PFSK-1 (cell line): ENCODE measurements around the gene CA12.

Experiments used
- FOXP2 ChIP-seq: optimal IDR thresholded peaks from 2 replicates; pipeline ENCODE3; 2011; ENCODE audit warnings: borderline replicate concordance, control low read depth, inconsistent platforms; ENCODE audit not compliant: insufficient read depth; ENCODE audit errors: extremely low read length, extremely low read depth
- POLR2AphosphoS5 ChIP-seq: IDR thresholded peaks from 2 replicates; pipeline ENCODE4 v1.6.1; 2012; ENCODE audit warnings: low read depth, mild to moderate bottlenecking, control low read depth, low read length, moderate library complexity
- TAF1 ChIP-seq: IDR thresholded peaks from 2 replicates; pipeline ENCODE4 v1.6.1; 2012; ENCODE audit warnings: low read length, control low read depth, borderline replicate concordance; ENCODE audit not compliant: insufficient read depth
- TF ChIP-seq, protein P1 (sequence below), 2 experiments: IDR thresholded peaks; 2 replicates each; pipeline versions ENCODE4 v1.6.1 to v1.8.0; 2011 to 2012; ENCODE audit warnings: low read depth in 2 of 2, low read length in 2 of 2, control low read depth in 1 of 2, inconsistent platforms in 1 of 2, mild to moderate bottlenecking in 1 of 2, moderate library complexity in 1 of 2; ENCODE audit not compliant: insufficient read depth in 1 of 2

- TF ChIP-seq, protein P1, sequence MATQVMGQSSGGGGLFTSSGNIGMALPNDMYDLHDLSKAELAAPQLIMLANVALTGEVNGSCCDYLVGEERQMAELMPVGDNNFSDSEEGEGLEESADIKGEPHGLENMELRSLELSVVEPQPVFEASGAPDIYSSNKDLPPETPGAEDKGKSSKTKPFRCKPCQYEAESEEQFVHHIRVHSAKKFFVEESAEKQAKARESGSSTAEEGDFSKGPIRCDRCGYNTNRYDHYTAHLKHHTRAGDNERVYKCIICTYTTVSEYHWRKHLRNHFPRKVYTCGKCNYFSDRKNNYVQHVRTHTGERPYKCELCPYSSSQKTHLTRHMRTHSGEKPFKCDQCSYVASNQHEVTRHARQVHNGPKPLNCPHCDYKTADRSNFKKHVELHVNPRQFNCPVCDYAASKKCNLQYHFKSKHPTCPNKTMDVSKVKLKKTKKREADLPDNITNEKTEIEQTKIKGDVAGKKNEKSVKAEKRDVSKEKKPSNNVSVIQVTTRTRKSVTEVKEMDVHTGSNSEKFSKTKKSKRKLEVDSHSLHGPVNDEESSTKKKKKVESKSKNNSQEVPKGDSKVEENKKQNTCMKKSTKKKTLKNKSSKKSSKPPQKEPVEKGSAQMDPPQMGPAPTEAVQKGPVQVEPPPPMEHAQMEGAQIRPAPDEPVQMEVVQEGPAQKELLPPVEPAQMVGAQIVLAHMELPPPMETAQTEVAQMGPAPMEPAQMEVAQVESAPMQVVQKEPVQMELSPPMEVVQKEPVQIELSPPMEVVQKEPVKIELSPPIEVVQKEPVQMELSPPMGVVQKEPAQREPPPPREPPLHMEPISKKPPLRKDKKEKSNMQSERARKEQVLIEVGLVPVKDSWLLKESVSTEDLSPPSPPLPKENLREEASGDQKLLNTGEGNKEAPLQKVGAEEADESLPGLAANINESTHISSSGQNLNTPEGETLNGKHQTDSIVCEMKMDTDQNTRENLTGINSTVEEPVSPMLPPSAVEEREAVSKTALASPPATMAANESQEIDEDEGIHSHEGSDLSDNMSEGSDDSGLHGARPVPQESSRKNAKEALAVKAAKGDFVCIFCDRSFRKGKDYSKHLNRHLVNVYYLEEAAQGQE (IDR thresholded peaks at IDR 0.05; ENCODE audit: insufficient read depth in 1 of 2, low read depth in 2 of 2, low read length in 2 of 2), result no peak
- no peak for TF ChIP-seq TAF1
- no peak for TF ChIP-seq POLR2AphosphoS5
- no peak for TF ChIP-seq FOXP2
Measured at GRCh38 chr15:63364399-63365272, 17.0 kb downstream of the CA12 start.
